Ecto neural progenitor cell (in vitro differentiated cells): ENCODE results near the gene CCDC149.

Source experiments
- DNase-seq: peaks from one replicate; pipeline ENCODE4 v3.0.0-alpha.2; 2018; ENCODE audit warnings: low spot score

The CCDC149 gene

DNA sequence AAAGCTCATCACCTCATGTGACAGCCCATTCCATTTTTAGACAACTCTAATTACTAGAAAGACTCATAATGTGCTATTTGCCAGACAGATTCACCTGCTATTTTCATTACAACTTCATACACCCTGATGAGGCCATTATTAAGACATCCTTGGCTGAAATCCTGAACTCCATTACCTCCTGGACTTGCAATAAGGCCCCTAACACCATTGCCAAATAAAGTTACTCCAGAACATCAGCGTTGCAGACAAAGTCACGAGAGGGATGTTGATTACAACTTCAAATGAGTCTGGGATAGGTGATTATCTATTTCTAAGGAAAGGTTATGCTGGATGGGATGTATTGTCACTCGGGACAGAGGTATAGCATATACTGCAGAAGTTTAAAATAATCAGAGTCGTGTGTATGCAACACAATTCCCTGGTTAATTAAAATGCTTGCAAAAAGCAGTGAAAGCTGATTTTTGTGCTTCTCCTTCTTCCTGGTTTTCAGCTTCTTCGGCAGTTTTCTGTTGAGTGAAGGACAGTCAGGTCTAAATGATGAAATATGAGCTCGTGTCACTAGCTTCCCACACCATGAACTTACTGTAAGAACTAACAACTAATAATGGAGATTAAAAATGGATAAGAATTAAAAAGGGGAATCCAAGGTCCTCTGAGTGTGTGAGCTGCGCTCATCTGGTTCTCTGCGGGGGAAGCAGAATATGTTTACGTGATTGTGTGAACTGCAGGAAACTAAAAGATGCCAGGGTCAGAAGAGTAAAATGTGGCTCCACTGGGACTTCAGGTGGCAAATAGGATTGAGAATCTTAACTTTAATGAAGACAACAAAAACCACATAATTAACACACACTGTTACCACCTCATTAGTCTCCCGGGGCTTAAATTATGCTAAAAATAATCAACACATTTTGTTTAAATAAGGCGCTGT, 135.0 kb downstream of the CCDC149 start:
- DNase-seq, result no peak

DNA sequence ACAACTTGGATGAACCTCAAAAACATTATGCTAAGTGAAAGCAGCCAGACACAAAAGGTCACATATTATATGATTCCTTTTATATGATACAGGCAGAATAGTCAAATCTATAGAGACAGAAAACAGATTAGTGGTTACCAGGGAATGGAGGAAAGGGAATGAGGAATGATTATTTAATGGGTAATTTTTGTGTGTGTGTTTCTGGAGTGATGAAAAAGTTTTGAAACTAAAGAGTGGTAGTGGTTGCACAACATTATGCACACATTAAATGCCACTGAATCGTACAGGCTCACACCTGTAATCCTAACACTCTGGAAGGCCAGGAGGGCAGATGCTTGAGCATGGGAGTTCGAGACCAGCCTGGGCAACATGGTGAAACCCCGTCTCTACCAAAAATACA, 137.1 kb downstream of the CCDC149 start:
- DNase-seq, result no peak

DNA sequence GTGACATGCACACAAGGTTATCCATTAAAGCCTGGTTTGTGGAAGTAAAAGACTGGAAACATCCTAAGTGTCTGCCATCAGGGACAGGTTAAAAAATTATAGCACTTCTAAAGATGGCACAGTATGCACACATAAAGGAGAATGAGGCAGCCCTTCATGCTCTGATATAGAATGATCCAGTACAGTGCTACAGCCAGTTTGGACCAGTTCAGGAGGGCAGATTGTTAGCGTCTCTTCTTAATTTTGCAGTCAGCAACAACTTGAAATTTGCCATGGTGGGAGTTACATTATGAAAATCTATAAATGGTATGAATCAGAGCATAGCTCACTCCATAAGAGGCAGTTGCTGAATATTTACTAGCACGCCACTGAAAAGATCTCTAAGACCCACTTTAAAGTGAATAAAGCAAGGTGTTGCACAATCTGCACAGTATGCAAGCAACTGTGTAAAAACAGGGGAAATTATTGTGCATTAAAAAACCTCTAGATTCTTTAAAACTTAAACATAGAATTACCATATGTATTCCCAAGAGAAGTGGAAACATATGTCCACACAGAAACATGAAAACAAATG, 137.7 kb downstream of the CCDC149 start:
- no peak for DNase-seq

- no peak for DNase-seq
Observed at GRCh38 chr4:24774452-24774851, 138.4 kb downstream of the CCDC149 start.

DNA sequence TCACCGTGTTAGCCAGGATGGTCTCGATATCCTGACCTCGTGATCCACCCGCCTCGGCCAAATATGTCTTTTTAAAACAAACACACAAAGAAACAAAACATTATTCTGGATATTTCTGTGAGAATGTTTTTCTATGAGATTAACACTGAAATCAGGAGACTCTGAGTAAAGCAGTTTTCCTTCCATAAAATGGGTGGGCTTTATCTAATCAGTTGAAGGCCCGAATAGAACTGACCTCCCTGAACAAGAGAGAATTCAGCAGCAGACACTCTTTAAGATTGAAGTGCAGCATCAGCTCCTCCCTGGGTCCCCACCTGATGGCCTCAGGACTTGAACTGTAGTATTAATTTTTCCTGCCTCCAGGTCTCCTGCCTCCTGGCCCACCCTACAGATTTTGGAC, 139.9 kb downstream of the CCDC149 start:
- no peak for DNase-seq

DNA sequence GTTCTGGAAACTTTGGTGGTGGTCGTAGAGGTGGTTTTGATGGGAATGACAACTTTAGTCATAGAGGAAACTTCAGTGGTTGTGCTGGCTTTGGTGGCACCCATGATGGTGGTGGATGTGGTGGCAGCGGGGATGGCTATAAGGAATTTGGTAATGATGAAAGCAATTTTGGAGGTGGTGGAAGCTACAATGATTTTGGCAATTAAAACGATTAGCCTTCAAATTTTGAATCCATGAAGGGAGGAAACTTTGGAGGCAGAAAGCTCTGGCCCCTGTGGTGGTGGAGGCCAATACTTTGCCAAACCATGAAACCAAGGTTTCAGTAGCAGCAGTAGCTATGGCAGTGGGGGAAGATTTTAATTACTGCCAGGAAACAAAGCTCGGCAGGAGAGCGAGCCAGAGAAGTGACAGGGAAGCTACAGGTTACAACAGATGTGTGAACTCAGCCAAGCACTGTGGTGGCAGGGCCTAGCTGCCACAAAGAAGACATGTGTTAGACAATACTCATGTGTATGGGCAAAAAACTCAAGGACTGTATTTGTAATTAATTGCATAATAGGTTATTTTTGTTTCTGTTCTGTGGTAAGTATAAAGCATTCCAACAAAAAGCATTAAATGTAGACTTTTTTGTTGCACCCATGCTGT, 140.7 kb downstream of the CCDC149 start:
- no peak for DNase-seq

DNA sequence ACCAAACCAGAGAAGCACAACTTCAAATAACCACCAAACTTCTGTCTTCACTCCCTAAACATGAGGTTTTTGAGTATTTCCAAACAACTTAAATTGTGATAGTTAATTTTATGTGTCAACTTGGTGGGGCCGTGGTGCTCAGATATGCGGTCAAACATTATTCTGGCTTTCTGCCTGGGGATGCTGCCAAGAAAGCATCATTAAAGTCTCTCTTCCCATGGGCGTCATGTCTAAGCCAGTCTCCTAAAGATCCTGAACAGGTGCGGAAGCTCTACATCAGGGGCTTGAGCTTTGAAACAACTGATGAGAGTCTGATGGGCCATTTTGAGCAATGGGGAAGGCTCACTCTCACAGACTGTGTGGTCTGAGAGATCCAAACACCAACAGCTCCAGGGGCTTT, 141.6 kb downstream of the CCDC149 start:
- DNase-seq, result no peak

GRCh38 chr4:24770667-24771066, 142.2 kb downstream of the CCDC149 start:
- no peak for DNase-seq

DNA sequence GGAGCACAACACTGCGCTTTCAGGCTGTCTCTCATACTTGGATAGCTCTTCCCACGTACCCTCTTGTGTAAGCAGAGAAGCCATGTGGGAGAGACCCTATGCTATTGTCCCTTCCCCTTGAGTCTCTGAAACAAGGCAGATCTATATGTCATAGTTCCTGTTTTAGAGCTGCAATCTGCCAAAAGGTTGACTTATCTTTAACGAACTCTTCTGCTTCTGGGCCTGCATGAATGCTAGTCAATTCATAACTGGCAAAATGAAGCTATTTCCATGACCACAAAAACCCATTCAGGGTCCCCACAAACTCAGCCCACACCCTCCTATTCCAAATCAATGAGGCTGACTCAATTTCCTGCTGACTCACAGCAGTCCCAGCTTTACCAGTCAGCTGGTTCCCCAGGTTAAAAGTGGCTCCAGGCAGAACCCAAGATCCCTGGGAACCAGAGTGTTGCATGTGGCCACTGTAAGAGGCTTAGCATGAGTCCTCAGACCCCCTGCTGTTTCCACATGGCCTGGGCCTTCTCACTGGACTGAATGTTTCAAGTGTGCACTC, 142.7 kb downstream of the CCDC149 start:
- DNase-seq, result no peak

- no peak for DNase-seq
Observed at GRCh38 chr4:24769571-24769970, 143.3 kb downstream of the CCDC149 start.

GRCh38 chr4:24768604-24769003, 144.2 kb downstream of the CCDC149 start:
- DNase-seq, result no peak

DNA sequence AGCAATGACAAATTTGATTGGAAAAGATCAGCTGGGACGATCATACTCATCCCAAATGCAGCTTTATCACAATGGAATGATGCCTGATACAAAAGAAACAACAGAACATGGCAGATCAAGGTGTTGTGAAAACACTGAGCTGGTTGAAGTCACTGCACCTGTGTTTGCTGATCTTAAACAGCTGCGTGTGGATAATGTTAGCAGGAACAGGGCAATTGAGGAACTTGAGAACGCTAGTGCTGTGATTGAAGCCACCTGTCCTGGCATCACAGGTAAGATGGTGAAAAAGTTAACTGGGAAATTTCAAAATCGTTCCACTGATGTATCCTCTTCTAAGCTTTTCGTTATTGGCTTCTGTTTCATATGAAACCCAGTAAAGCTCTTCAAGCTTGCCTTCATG, 144.8 kb downstream of the CCDC149 start:
- no peak for DNase-seq

DNA sequence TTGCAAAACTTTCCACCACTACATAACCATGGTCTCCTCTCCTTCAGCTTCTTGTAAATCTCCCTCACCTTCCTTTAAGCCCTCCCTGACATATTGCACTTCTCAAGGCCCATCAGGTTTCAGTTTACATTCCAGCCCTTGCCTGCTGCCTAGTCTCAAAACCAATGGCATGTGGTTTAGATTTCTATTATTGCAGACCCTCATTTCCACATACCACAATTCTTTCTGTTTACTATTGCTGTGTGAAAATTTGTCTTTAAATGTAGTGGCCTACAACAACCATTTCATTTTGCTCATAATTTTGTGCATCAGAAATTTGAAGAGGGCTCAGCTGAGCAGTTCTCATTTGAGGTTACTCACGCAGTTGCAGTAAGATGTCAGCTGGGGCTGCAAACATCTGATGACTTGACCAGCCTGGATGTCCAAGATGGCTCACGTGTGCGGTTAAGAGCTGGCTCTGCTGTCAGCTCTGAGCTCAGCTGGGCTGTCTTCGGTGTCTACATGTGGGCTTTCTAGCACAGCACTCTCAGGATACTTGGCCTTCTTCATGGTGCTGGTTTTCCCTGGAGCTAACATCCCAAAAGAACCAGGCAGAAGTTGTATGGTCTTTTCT, 147.4 kb downstream of the CCDC149 start:
- DNase-seq, result no peak

DNA sequence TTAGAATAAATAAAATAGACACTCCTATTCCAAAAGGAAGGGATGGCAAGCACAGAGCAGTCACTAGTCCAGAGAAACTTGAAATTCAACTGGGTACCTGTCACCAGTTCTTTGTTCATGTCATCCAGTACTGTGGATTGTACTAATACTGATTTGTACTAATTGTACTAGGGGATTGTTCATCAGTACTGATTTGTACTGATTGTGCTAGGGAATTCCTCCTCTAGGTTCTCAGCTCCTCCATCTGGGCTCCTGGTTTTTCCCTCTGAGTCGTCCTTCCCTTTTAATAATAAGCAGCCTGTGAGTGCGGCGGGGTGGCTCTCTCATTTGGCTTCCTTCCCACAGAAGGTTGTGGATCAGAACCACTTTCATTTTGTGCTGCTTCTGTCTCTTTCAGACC, 148.5 kb downstream of the CCDC149 start:
- DNase-seq, result no peak

- DNase-seq, result no peak
Observed at GRCh38 chr4:24763631-24764297, 149.1 kb downstream of the CCDC149 start.
